Liver (tissue), 9 donors: Measurements from ENCODE around the gene ARL4D. TPM values are rescaled to one million over a fixed set of nuclear protein-coding genes. Genes with fewer than 3 reads are reported as not detected.
A peak's percentile ranks its signal among the peaks of the same experiment; 100 is the strongest.

Experiments used
- DNase-seq: peaks from one replicate; pipeline ENCODE4 v3.0.0-alpha.2; 2017; ENCODE audit warnings: low spot score
- H3K27ac ChIP-seq, 2 donors: one replicate each; pipeline ENCODE4 v1.7.0; 2013; ENCODE audit warnings: inconsistent platforms in 2 of 2, low read length in 2 of 2, control low read depth in 1 of 2, low read depth in 1 of 2, mild to moderate bottlenecking in 1 of 2
- H3K27me3 ChIP-seq, 4 donors: one replicate each; pipeline versions ENCODE4 v1.6.1 to v1.7.0; 2013; ENCODE audit warnings: low read length in 3 of 4, inconsistent platforms in 1 of 4, mild to moderate bottlenecking in 1 of 4, moderate library complexity in 1 of 4; ENCODE audit not compliant: control insufficient read depth in 4 of 4, insufficient read depth in 4 of 4
- H3K36me3 ChIP-seq, 4 donors: one replicate each; pipeline versions ENCODE4 v1.6.1 to v1.7.0; 2013; ENCODE audit warnings: low read length in 3 of 4, mild to moderate bottlenecking in 3 of 4, low read depth in 1 of 4, moderate library complexity in 1 of 4; ENCODE audit not compliant: control insufficient read depth in 4 of 4, insufficient read depth in 3 of 4
- H3K4me1 ChIP-seq, 4 donors: one replicate each; pipeline versions ENCODE4 v1.6.1 to v1.7.0; 2013; ENCODE audit warnings: low read length in 3 of 4, mild to moderate bottlenecking in 3 of 4, moderate library complexity in 1 of 4; ENCODE audit not compliant: control insufficient read depth in 4 of 4, insufficient read depth in 4 of 4
- H3K4me3 ChIP-seq, 3 donors: one replicate each; pipeline versions ENCODE4 v1.6.1 to v1.7.0; 2013; ENCODE audit warnings: low read length in 3 of 3, control low read depth in 1 of 3, low read depth in 1 of 3, mild to moderate bottlenecking in 1 of 3
- H3K9ac ChIP-seq, 2 donors: one replicate each; pipeline ENCODE4 v1.7.0; 2013; ENCODE audit warnings: low read length in 2 of 2, mild to moderate bottlenecking in 2 of 2, moderate library complexity in 2 of 2, control low read depth in 1 of 2, low read depth in 1 of 2
- H3K9me3 ChIP-seq, 4 donors: one replicate each; pipeline versions ENCODE4 v1.6.1 to v1.7.0; 2013; ENCODE audit warnings: low read length in 3 of 4; ENCODE audit not compliant: control insufficient read depth in 4 of 4
- EGR1 ChIP-seq, 2 donors: IDR thresholded peaks; 2 replicates each; pipeline ENCODE4 v1.6.1; 2016 to 2018; ENCODE audit warnings: antibody characterized with exemption in 2 of 2, low read depth in 2 of 2
- FOXA1 ChIP-seq: IDR thresholded peaks from 2 replicates; pipeline ENCODE4 v1.6.1; 2016; ENCODE audit warnings: antibody characterized with exemption
- FOXA2 ChIP-seq: IDR thresholded peaks from 2 replicates; pipeline ENCODE4 v1.6.1; 2016; ENCODE audit warnings: antibody characterized with exemption
- GABPA ChIP-seq, 2 donors: IDR thresholded peaks in 1 of 2; conservative IDR thresholded peaks in 1 of 2; 2 replicates each; pipeline ENCODE4 v1.6.1; 2016; ENCODE audit warnings: antibody characterized with exemption in 2 of 2, mild to moderate bottlenecking in 1 of 2, moderate library complexity in 1 of 2
- HNF4A ChIP-seq, 2 donors: conservative IDR thresholded peaks; 2 replicates each; pipeline ENCODE4 v1.6.1; 2016; ENCODE audit warnings: antibody characterized with exemption in 2 of 2, mild to moderate bottlenecking in 2 of 2
- HNF4G ChIP-seq: IDR thresholded peaks from 2 replicates; pipeline ENCODE4 v1.6.1; 2016; ENCODE audit warnings: antibody characterized with exemption
- JUND ChIP-seq, 2 donors: IDR thresholded peaks; 2 replicates each; pipeline ENCODE4 v1.6.1; 2016; ENCODE audit warnings: antibody characterized with exemption in 2 of 2
- NR2F2 ChIP-seq: IDR thresholded peaks from 2 replicates; pipeline ENCODE4 v1.6.1; 2016; ENCODE audit warnings: antibody characterized with exemption
- RAD21 ChIP-seq, 2 donors: IDR thresholded peaks; 2 replicates each; pipeline ENCODE4 v1.6.1; 2016; ENCODE audit warnings: antibody characterized with exemption in 2 of 2, mild to moderate bottlenecking in 2 of 2
- REST ChIP-seq: IDR thresholded peaks from 2 replicates; pipeline ENCODE4 v1.6.1; 2016; ENCODE audit warnings: antibody characterized with exemption, mild to moderate bottlenecking
- RXRA ChIP-seq, 2 donors: IDR thresholded peaks; 2 replicates each; pipeline ENCODE4 v1.6.1; 2017 to 2018; ENCODE audit warnings: antibody characterized with exemption in 2 of 2, mild to moderate bottlenecking in 1 of 2
- SP1 ChIP-seq: IDR thresholded peaks from 2 replicates; pipeline ENCODE4 v1.6.1; 2018; ENCODE audit warnings: antibody characterized with exemption, mild to moderate bottlenecking
- YY1 ChIP-seq: IDR thresholded peaks from 2 replicates; pipeline ENCODE4 v1.6.1; 2016; ENCODE audit warnings: antibody characterized with exemption, mild to moderate bottlenecking
- WGBS: extraction: QIAGEN DNeasy Blood & Tissue Kit; methylation state at CpG from one replicate; pipeline ENCODE4 v1.1.7; 2013; 5-methylcytosine and 5-hydroxymethylcytosine counted together
- polyA plus RNA-seq, 2 donors: library from polyadenylated mRNA; stranded (reverse) in 1 of 2; unstranded in 1 of 2; fragments of 200-250 nt in 1 of 2; fragments of >200 nt in 1 of 2; fragmentation: Nextera tagmentation in 1 of 2; extraction: Ambion mirVana in 1 of 2; gene quantifications; one replicate each; pipeline versions ENCODE4 v1.2.1 to v1.2.3, GENCODE V29; 2013 to 2015
- total RNA-seq, 2 donors: library from RNA; depleted of rRNA; stranded (reverse); fragments of >200 nt; gene quantifications; one replicate each; pipeline ENCODE4 v1.2.3, GENCODE V29; 2014
- TF ChIP-seq, protein P1 (sequence below): IDR thresholded peaks from 2 replicates; pipeline ENCODE4 v1.6.1; 2016; ENCODE audit warnings: antibody characterized with exemption
- TF ChIP-seq, protein P2 (sequence below): fragments of 150-350 bp; IDR thresholded peaks from 2 replicates; pipeline ENCODE4 v1.5.1; 2017; ENCODE audit warnings: improper control_type of control experiment, low read depth, low read length; ENCODE audit not compliant: missing input control
- donor health status: healthy.
- donor health status: healthy.
- donor health status: healthy.
- donor health status: healthy.
- donor health status: healthy.

ARL4D gene
- total and polyA plus RNA-seq, 4 donors: 13.6 to 39.2 (median 17.6) TPM

DNA sequence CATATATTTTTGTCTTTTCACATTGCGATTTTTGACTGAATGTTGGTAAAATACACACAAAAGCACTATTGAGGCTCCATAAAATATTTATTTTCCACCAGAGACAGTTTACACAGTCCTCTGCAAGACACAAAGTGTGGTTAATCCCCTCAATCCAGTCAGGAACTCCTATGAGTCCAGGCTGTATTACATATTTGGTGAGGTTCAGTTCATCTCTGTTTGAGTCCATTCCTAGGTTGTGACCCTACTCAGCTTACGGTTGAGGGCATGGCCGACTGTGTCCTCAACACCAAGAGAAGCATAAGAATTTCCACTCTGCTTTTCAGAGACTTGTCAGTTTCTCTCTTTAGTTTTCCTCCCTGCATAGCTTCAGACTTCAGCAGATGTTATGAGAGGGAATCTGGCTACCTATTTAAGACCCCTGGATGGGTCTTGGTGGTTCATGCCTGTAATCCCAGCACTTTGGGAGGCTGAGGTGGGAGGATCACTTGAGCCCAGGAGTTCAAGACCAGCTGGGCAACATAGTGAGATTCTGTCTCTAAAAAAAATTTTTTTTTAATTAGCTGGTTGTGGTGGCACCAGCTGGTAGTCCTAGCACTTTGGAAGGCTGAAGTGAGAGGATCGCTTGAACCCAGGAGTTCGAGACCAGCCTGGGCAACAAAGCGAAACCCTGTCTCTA is 25.1 kb downstream of the ARL4D start:
- H3K9ac ChIP-seq: no peak overlapping the region
- TF ChIP-seq HNF4G: no peak
- TF ChIP-seq JUND (IDR thresholded peaks at IDR 0.05): no peak
- no peak for TF ChIP-seq REST
- no peak for TF ChIP-seq FOXA1
- H3K4me1 ChIP-seq: peaks cover 0 to 3% (median 1%) of the 10 kb centered on the region in 4 donors
- H3K27me3 ChIP-seq: no peaks in the 10 kb centered on the region
- no peak overlapping the region for H3K4me3 ChIP-seq
- no peaks in the 10 kb centered on the region for H3K9me3 ChIP-seq
- DNase-seq: no peak
- no peaks in the 10 kb centered on the region for H3K36me3 ChIP-seq
- 82% methylated on average over 6 of the region's 6 CpGs for WGBS
- no peak overlapping the region for H3K27ac ChIP-seq

GRCh38 chr17:43427362-43428043 is 28.7 kb downstream of the ARL4D start:
- no peak overlapping the region for H3K9ac ChIP-seq
- H3K4me1 ChIP-seq: peaks cover 0 to 3% (median 1%) of the 10 kb centered on the region in 4 donors
- 71% methylated on average over 9 of the region's 9 CpGs for WGBS
- no peak overlapping the region for H3K27ac ChIP-seq
- no peaks in the 10 kb centered on the region for H3K27me3 ChIP-seq
- no peaks in the 10 kb centered on the region for H3K36me3 ChIP-seq
- H3K4me3 ChIP-seq: no peak overlapping the region
- no peaks in the 10 kb centered on the region for H3K9me3 ChIP-seq
- no peak for TF ChIP-seq RXRA (IDR thresholded peaks at IDR 0.05)
- TF ChIP-seq EGR1 (IDR thresholded peaks at IDR 0.05; ENCODE audit: low read depth in 2 of 2): no peak
- TF ChIP-seq NR2F2: no peak
- TF ChIP-seq FOXA1: no peak
- TF ChIP-seq GABPA (IDR thresholded peaks at IDR 0.05 in 1 of 2, conservative IDR thresholded peaks at IDR 0.05 in 1 of 2): no peak
- TF ChIP-seq YY1: no peak
- TF ChIP-seq, protein P1, sequence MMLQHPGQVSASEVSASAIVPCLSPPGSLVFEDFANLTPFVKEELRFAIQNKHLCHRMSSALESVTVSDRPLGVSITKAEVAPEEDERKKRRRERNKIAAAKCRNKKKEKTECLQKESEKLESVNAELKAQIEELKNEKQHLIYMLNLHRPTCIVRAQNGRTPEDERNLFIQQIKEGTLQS: no peak
- no peak for TF ChIP-seq JUND (IDR thresholded peaks at IDR 0.05)
- no peak for TF ChIP-seq FOXA2
- no peak for TF ChIP-seq RAD21 (IDR thresholded peaks at IDR 0.05)
- no peak for TF ChIP-seq HNF4G
- no peak for DNase-seq

DNA sequence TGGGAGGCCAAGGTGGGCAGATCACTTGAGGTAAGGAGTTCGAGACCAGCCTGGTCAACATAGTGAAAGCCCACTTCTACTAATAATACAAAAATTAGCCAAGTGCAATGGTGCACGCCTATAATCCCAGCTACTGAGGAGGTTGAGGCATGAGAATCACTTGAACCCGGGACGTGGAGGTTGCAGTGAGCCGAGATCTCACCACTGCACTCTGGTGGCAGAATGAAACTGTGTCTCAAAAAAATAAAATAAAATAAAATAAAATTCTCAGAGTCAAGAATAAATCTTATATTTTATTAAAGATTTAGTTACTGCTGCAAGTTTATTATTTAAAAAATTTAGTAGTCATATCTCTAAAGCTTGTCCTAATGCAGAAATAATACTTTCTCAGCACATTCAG is 29.7 kb downstream of the ARL4D start:
- H3K9ac ChIP-seq: no peak overlapping the region
- H3K4me3 ChIP-seq: no peak overlapping the region
- no peaks in the 10 kb centered on the region for H3K36me3 ChIP-seq
- no peaks in the 10 kb centered on the region for H3K9me3 ChIP-seq
- TF ChIP-seq SP1 (no peak), RXRA (IDR thresholded peaks at IDR 0.05) (no peak), HNF4A (conservative IDR thresholded peaks at IDR 0.05) (no peak), RAD21 (IDR thresholded peaks at IDR 0.05) (peak in 1 of 2 donors; percentile 35)
- TF ChIP-seq, protein P2, sequence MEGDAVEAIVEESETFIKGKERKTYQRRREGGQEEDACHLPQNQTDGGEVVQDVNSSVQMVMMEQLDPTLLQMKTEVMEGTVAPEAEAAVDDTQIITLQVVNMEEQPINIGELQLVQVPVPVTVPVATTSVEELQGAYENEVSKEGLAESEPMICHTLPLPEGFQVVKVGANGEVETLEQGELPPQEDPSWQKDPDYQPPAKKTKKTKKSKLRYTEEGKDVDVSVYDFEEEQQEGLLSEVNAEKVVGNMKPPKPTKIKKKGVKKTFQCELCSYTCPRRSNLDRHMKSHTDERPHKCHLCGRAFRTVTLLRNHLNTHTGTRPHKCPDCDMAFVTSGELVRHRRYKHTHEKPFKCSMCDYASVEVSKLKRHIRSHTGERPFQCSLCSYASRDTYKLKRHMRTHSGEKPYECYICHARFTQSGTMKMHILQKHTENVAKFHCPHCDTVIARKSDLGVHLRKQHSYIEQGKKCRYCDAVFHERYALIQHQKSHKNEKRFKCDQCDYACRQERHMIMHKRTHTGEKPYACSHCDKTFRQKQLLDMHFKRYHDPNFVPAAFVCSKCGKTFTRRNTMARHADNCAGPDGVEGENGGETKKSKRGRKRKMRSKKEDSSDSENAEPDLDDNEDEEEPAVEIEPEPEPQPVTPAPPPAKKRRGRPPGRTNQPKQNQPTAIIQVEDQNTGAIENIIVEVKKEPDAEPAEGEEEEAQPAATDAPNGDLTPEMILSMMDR: no peak
- DNase-seq: no peak
- no peak overlapping the region for H3K27ac ChIP-seq
- no peaks in the 10 kb centered on the region for H3K27me3 ChIP-seq
- H3K4me1 ChIP-seq: peaks cover 0 to 3% (median 1%) of the 10 kb centered on the region in 4 donors
- WGBS: 85% methylated on average over 5 of the region's 5 CpGs
